ACHN (cell line): ENCODE measurements around the gene CATSPERE.
"Not testable (repeated sequence)": the region's sequence is repeated elsewhere in the genome, so short reads cannot be mapped to it uniquely, and the experiment has no call there.

Source experiments
- DNase-seq: peaks from one replicate; pipeline ENCODE4 v3.0.0-alpha.2; 2015
- in situ Hi-C: cut with HindIII; loops from 2 replicates; pipeline ENCODE4 v1.10.0; 2017; ENCODE audit warnings: low sequenced_read_pairs, low pct_ligation_motif_present, low pct_unique_long_range_greater_than_20kb

Gene CATSPERE

GRCh38 chr1:244500515-244500914 lies 39.4 kb downstream of the CATSPERE start:
- in situ Hi-C loops, DNase-seq: not testable (repeated sequence)

- in situ Hi-C loops = no loop called here
- DNase-seq = no peak
These were observed 41.6 kb downstream of the CATSPERE start for GRCh38 chr1:244502630-244503029.

- in situ Hi-C loops = no loop called here
- DNase-seq = no peak
These were observed 52.4 kb downstream of the CATSPERE start for GRCh38 chr1:244513493-244513892.

GRCh38 chr1:244515680-244516079 lies 54.6 kb downstream of the CATSPERE start:
- no peak for DNase-seq
- in situ Hi-C loops = no loop called here

- in situ Hi-C loops = no loop called here
- no peak for DNase-seq
These were observed 75.2 kb downstream of the CATSPERE start for GRCh38 chr1:244536316-244536715.

GRCh38 chr1:244545511-244545910 lies 84.4 kb downstream of the CATSPERE start:
- in situ Hi-C loops = no loop called here
- no peak for DNase-seq

- in situ Hi-C loops = no loop called here
- no peak for DNase-seq
These were observed 87.6 kb downstream of the CATSPERE start for GRCh38 chr1:244548558-244549115.

GRCh38 chr1:244552336-244552735 lies 91.3 kb downstream of the CATSPERE start:
- no peak for DNase-seq
- in situ Hi-C loops = no loop called here

GRCh38 chr1:244556263-244556662 lies 95.2 kb downstream of the CATSPERE start:
- no peak for DNase-seq
- in situ Hi-C loops = no loop called here

- no peak for DNase-seq
- in situ Hi-C loops = no loop called here
These were observed 96.5 kb downstream of the CATSPERE start for GRCh38 chr1:244557565-244557964.

GRCh38 chr1:244559561-244559960 lies 98.5 kb downstream of the CATSPERE start:
- DNase-seq = no peak
- in situ Hi-C loops = no loop called here

GRCh38 chr1:244562877-244563276 lies 101.8 kb downstream of the CATSPERE start:
- DNase-seq, in situ Hi-C loops: not testable (repeated sequence)

- DNase-seq = no peak
- in situ Hi-C loops = no loop called here
These were observed 112.7 kb downstream of the CATSPERE start for GRCh38 chr1:244573768-244574167.

- in situ Hi-C loops = no loop called here
- peak; percentile 7 for DNase-seq
These were observed 115.3 kb downstream of the CATSPERE start for GRCh38 chr1:244576259-244576892.

- in situ Hi-C loops, DNase-seq: not testable (repeated sequence)
These were observed 117.1 kb downstream of the CATSPERE start for GRCh38 chr1:244578205-244578604.

GRCh38 chr1:244583358-244583982 lies 122.4 kb downstream of the CATSPERE start:
- no peak for DNase-seq
- in situ Hi-C loops = no loop called here

GRCh38 chr1:244585867-244586266 lies 124.8 kb downstream of the CATSPERE start:
- no peak for DNase-seq
- in situ Hi-C loops = no loop called here

- in situ Hi-C loops = no loop called here
- no peak for DNase-seq
These were observed 129.6 kb downstream of the CATSPERE start for GRCh38 chr1:244590670-244591069.

- no peak for DNase-seq
- in situ Hi-C loops = no loop called here
These were observed 137.5 kb downstream of the CATSPERE start for GRCh38 chr1:244598611-244599010.

- peak; percentile 93 for DNase-seq
- in situ Hi-C loops = no loop called here
These were observed 138.9 kb downstream of the CATSPERE start for GRCh38 chr1:244599937-244600350.
